Measurements from ENCODE around the gene B4GALNT2.

DNA sequence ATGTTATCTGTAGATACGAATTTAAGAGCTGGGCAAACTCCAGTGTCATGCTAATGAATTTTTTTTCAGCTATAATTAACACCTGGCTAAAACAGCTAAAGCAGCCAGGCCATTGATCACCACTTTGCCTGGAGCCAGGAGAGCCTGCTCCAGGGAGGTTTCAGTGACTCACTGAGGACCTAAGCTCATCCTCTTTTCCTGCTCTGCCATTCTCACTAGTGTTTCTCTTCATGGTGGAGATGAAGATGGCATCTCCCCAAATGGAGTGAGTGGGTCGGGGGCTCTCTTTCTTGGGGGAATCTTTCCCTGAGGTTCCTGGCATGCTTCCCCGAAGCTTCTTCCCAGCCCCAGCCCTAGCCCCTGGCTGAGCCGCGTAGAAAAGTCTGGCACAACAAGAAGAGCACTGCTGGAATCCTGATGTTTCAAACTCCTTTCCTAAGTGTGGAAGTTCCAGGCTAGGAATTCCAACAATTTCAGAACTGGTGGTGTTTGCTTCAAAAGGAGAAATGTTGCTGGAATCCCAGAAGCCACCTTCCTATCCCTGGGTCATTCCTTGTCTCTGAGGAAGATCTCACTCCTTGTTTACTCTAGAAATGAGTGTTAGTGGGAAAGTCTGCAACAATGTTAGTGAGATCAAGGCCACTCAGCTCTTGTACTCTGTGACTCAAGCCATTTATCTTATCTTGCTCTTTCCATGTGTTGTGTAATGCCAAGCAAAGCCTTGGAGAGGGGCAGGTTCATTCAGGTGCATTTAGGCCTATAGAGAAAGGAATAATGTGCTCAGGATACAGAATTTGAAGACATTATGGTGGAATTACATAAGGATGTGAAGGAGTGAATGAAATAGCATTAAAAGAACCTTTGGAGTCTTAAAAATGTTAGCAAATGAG lies 26.0 kb upstream of the B4GALNT2 start:
- TF ChIP-seq CTCF (conservative IDR thresholded peaks at IDR 0.05; ENCODE audit: low read depth, low read length) (no peak), EZH2 (IDR thresholded peaks at IDR 0.05; ENCODE audit: borderline replicate concordance, low read depth, low read length, poor library complexity, severe bottlenecking) (no peak)
